ENCODE measurements around the gene DAP. TPM values are rescaled to one million over a fixed set of nuclear protein-coding genes. Genes with fewer than 3 reads are reported as not detected.

The DAP gene
- total and polyA plus RNA-seq, 7 donors: 25.7 to 131 (median 38.5) TPM

DNA sequence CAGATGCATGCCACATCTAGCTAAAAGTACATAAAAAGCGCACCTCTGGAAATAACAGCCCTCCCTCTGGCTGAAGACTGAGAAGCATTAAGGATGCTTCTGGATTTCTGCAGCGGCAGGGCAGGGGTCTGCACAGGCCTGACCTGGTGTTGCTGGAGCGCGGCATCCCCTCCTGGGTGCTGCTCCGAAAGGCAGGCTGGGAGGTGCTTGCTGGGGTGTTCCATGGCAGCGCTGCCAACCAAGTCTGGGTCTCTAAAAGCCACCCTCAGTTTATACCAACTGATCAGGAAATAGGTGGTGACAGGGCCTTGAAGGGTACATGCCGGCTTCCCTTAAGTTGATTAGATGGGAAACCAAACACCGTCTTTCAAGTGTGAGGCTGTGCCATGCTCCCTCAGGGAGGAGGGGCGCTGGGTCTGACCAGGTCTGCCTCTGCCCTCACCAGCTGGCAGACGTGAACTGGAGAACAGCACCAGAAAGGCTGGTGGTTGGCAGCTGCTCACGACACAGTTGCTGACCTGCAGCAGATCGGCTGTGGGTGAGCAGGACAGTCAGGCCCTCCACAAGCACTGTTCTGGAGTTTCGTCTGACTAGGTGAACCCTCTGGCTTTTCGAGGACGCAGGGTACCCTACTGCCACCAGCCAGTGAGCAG is 81.6 kb downstream of the DAP start:
- Histone ChIP-seq H3K9me3 (no peaks in the 10 kb centered on the region), H3K36me3 (peaks cover 0 to 61% (median 24%) of the 10 kb centered on the region in 4 donors), H3K4me3 (no peak overlapping the region), H3K27me3 (no peaks in the 10 kb centered on the region), H3K27ac (no peak overlapping the region), H3K4me1 (no peaks in the 10 kb centered on the region)
- no peak for TF ChIP-seq POLR2A (IDR thresholded peaks at IDR 0.05)
- TF ChIP-seq POLR2AphosphoS5 (IDR thresholded peaks at IDR 0.05): no peak
- TF ChIP-seq EP300 (IDR thresholded peaks at IDR 0.05): no peak
- TF ChIP-seq, protein P1, sequence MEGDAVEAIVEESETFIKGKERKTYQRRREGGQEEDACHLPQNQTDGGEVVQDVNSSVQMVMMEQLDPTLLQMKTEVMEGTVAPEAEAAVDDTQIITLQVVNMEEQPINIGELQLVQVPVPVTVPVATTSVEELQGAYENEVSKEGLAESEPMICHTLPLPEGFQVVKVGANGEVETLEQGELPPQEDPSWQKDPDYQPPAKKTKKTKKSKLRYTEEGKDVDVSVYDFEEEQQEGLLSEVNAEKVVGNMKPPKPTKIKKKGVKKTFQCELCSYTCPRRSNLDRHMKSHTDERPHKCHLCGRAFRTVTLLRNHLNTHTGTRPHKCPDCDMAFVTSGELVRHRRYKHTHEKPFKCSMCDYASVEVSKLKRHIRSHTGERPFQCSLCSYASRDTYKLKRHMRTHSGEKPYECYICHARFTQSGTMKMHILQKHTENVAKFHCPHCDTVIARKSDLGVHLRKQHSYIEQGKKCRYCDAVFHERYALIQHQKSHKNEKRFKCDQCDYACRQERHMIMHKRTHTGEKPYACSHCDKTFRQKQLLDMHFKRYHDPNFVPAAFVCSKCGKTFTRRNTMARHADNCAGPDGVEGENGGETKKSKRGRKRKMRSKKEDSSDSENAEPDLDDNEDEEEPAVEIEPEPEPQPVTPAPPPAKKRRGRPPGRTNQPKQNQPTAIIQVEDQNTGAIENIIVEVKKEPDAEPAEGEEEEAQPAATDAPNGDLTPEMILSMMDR (IDR thresholded peaks at IDR 0.05): no peak
- intact Hi-C loops (cut with DNase I): no loop called here
- WGBS, 2 donors: 94 to 95% methylated on average over 15 of the region's 15 CpGs
- no peak for DNase-seq

DNA sequence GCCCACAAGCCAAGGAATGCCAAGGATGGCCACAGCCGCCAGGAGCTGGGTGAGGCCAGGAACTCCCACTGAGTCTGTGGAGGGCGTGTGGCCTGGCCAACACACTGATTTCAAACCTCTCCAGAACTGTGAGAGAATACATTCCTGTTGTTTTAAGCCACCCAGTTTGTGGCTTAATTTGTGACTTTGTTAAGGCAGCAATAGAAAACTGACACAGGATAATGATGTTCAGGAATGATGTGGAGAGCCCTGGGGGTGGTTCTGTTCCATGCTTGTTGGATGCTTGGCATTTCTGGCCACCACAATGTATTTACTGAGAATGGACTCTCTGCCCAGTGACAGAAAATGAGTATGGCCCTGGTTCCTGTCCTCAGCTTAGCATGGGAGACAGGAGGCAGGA is 82.8 kb downstream of the DAP start:
- H3K27ac ChIP-seq: no peak overlapping the region
- no peaks in the 10 kb centered on the region for H3K27me3 ChIP-seq
- H3K4me1 ChIP-seq: no peaks in the 10 kb centered on the region
- no peaks in the 10 kb centered on the region for H3K9me3 ChIP-seq
- TF ChIP-seq EP300 (IDR thresholded peaks at IDR 0.05) (no peak), POLR2AphosphoS5 (IDR thresholded peaks at IDR 0.05) (no peak), POLR2A (IDR thresholded peaks at IDR 0.05) (no peak)
- TF ChIP-seq, protein P1 (IDR thresholded peaks at IDR 0.05): no peak
- H3K4me3 ChIP-seq: no peak overlapping the region
- peaks cover 0 to 58% (median 24%) of the 10 kb centered on the region in 4 donors for H3K36me3 ChIP-seq
- 97 to 98% methylated on average over 2 of the region's 2 CpGs for WGBS, 2 donors
- intact Hi-C loops (cut with DNase I): no loop called here
- DNase-seq: no peak

DNA sequence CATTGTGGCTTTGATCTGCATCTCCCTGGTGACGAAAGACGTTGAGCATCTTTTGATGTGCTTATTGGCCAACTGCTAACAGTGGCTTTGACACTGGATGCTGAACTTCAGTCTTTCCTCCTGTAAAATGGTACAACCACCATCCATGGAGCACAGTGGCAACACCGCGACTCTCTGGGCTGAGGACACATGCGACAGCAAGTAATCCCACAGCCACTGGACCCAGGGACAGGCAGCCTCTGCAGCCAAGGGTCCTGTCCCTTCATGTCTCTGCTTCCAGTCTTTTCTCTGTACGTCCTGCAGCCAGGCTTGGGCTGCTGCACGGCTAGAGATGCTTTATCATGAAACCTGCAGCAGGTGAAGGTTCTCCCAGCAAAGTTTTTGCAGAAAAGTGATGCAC is 83.5 kb downstream of the DAP start:
- H3K9me3 ChIP-seq: no peaks in the 10 kb centered on the region
- H3K4me3 ChIP-seq: no peak overlapping the region
- H3K36me3 ChIP-seq: peaks cover 0 to 51% (median 21%) of the 10 kb centered on the region in 4 donors
- no peak overlapping the region for H3K27ac ChIP-seq
- 96% methylated on average over 7 of the region's 7 CpGs for WGBS, 2 donors
- H3K27me3 ChIP-seq: no peaks in the 10 kb centered on the region
- intact Hi-C loops (cut with DNase I): no loop called here
- no peaks in the 10 kb centered on the region for H3K4me1 ChIP-seq
- TF ChIP-seq POLR2AphosphoS5 (IDR thresholded peaks at IDR 0.05) (no peak), EP300 (IDR thresholded peaks at IDR 0.05) (no peak), POLR2A (IDR thresholded peaks at IDR 0.05) (no peak)
- TF ChIP-seq, protein P1 (IDR thresholded peaks at IDR 0.05): no peak
- DNase-seq: no peak

DNA sequence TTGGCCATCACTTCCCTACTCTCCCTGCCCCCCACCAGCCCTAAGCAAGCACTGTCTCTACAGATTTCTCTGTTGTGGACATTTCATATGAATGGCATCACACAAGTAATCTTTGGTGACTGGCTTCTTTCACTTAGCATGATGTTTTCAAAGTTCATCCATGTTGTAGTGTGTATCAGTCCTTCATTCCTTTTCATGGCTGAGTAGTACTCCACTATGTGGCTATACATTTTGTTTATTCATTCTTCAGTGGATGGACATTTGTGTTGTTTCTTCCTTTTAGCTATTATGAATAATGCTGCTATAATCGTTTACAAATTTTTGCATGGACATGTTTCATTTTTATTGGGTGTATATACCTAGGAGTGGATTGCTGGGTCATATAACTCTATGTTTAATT is 84.1 kb downstream of the DAP start:
- no peak for DNase-seq
- no peaks in the 10 kb centered on the region for H3K9me3 ChIP-seq
- H3K27me3 ChIP-seq: no peaks in the 10 kb centered on the region
- no peaks in the 10 kb centered on the region for H3K4me1 ChIP-seq
- WGBS, 2 donors: 96 to 98% methylated on average over 1 of the region's 1 CpG
- intact Hi-C loops (cut with DNase I): no loop called here
- TF ChIP-seq, protein P1 (IDR thresholded peaks at IDR 0.05): no peak
- TF ChIP-seq POLR2A (IDR thresholded peaks at IDR 0.05) (no peak), EP300 (IDR thresholded peaks at IDR 0.05) (no peak), POLR2AphosphoS5 (IDR thresholded peaks at IDR 0.05) (no peak)
- no peak overlapping the region for H3K27ac ChIP-seq
- H3K36me3 ChIP-seq: peaks cover 0 to 45% (median 21%) of the 10 kb centered on the region in 4 donors
- no peak overlapping the region for H3K4me3 ChIP-seq

DNA sequence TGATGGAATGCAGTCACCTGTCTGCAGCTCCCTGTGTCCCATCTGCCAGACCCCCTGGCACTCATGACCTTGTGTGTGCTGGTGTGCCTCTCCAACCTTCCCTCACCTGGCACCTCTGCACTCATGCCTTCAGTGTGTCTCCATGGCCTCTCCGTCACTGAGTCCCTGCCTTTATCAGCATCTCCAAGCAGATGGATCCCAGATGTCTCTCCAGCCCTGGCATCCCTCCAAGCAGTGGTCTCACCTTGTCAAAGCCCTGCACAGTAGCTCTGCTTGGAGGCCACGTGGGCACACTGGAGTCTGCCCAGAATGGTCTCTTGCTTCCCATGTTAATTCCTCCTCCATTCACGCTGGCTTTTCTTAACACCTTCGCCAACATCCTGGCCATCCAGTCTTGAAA is 84.8 kb downstream of the DAP start:
- TF ChIP-seq, protein P1 (IDR thresholded peaks at IDR 0.05): no peak
- no peak for TF ChIP-seq EP300 (IDR thresholded peaks at IDR 0.05)
- no peak for TF ChIP-seq POLR2AphosphoS5 (IDR thresholded peaks at IDR 0.05)
- no peak for TF ChIP-seq POLR2A (IDR thresholded peaks at IDR 0.05)
- Histone ChIP-seq H3K27ac (no peak overlapping the region), H3K4me1 (no peaks in the 10 kb centered on the region), H3K9me3 (no peaks in the 10 kb centered on the region), H3K27me3 (no peaks in the 10 kb centered on the region), H3K36me3 (peaks cover 0 to 38% (median 21%) of the 10 kb centered on the region in 4 donors), H3K4me3 (no peak overlapping the region)
- no peak for DNase-seq
- WGBS, 2 donors: 84 to 88% methylated on average over 4 of the region's 4 CpGs
- intact Hi-C loops (cut with DNase I): no loop called here
